Measurements from ENCODE around the gene PDZD4. TPM values are rescaled to one million over a fixed set of nuclear protein-coding genes. Genes with fewer than 3 reads are reported as not detected.

The PDZD4 gene
- total and polyA plus RNA-seq, 2 of the 4 experiments (the other 2 are of a cell fraction), result under 0.01 to 0.38 TPM

DNA sequence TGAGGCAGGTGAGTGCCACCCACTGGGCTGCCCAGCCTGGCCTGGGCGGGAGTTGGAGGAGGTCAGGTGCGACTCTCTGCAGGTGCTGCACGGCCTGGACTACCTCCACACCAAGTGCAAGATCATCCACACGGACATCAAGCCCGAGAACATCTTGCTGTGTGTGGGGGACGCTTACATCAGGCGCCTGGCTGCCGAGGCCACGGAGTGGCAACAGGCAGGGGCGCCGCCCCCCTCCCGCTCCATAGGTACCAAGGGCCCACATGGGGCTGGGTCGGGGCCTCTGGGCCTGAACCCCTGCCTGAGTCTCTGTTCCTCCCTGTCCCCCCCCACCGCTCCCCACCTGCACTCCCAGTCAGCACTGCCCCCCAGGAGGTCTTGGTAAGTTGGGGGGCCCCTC lies 47.5 kb downstream of the PDZD4 start:
- Histone ChIP-seq H4K20me1 (ENCODE audit: insufficient read depth, low read length) (no peaks in the 10 kb centered on the region), H3K4me1 (ENCODE audit: control insufficient read depth, insufficient read depth, low read length) (no peaks in the 10 kb centered on the region), H3K4me3 (ENCODE audit: insufficient read depth, low read depth, low read length) (no peak overlapping the region), H3K9me1 (ENCODE audit: insufficient read depth, low read length) (no peaks in the 10 kb centered on the region), H2AFZ (replicated peaks; ENCODE audit: low read length, poor library complexity) (no peak overlapping the region), H3K27ac (ENCODE audit: insufficient read depth, low read length) (no peak overlapping the region), H2BK20ac (ENCODE audit: low read depth, low read length) (no peak overlapping the region), H3K36me3 (ENCODE audit: control insufficient read depth, insufficient read depth, low read length) (peaks cover 11% of the 10 kb centered on the region; the same call in 1 of the 2 replicates), H3K23ac (ENCODE audit: low read depth, low read length) (no peak overlapping the region), H2AK5ac (ENCODE audit: low read depth, low read length) (no peak overlapping the region), H3K4ac (ENCODE audit: low read depth, low read length) (no peak overlapping the region), H3K4me2 (ENCODE audit: low read depth, low read length) (no peak overlapping the region), H4K8ac (ENCODE audit: low read depth in 2 of 2, low read length in 2 of 2) (no peak overlapping the region), H2BK15ac (ENCODE audit: low read depth, low read length) (no peak overlapping the region), H3K9ac (ENCODE audit: low read depth, low read length) (no peak overlapping the region), H2AK9ac (replicated peaks; ENCODE audit: low read depth, low read length, poor library complexity) (peak overlapping the region; percentile 65), H3K14ac (replicated peaks; ENCODE audit: low read depth, low read length) (no peak overlapping the region), H2BK120ac (ENCODE audit: low read depth, low read length) (no peak overlapping the region), H3K18ac (ENCODE audit: low read depth, low read length) (no peak overlapping the region), H3K79me1 (ENCODE audit: low read depth in 1 of 2, low read length in 2 of 2) (no peaks in the 10 kb centered on the region), H3K27me3 (ENCODE audit: control insufficient read depth, insufficient read depth, low read length) (no peaks in the 10 kb centered on the region), H3K56ac (ENCODE audit: extremely low read depth, insufficient read depth, low read length) (no peak overlapping the region), H3K9me3 (ENCODE audit: control insufficient read depth, insufficient read depth, low read length) (no peaks in the 10 kb centered on the region; the same call in 1 of the 2 replicates), H4K91ac (ENCODE audit: insufficient read depth, low read depth, low read length) (no peak overlapping the region), H4K5ac (ENCODE audit: low read depth, low read length) (no peak overlapping the region), H2BK5ac (ENCODE audit: low read depth, low read length, poor library complexity, severe bottlenecking) (no peak overlapping the region)
- intact Hi-C loops (cut with micrococcal nuclease), result no loop called here
- ATAC-seq (ENCODE audit: low read depth) (no peak), DNase-seq (no peak)
- in situ Hi-C loops (cut with MboI; ENCODE audit: low sequenced_read_pairs), result no loop called here
- no peak for TF ChIP-seq RCOR1 (IDR thresholded peaks at IDR 0.05; ENCODE audit: insufficient replicate concordance, low read length)
- TF ChIP-seq CEBPB (IDR thresholded peaks at IDR 0.05; ENCODE audit: low read depth, low read length), result no peak
- no peak for TF ChIP-seq NFE2L2 (IDR thresholded peaks at IDR 0.05; ENCODE audit: low read depth, low read length)
- TF ChIP-seq, protein P1, sequence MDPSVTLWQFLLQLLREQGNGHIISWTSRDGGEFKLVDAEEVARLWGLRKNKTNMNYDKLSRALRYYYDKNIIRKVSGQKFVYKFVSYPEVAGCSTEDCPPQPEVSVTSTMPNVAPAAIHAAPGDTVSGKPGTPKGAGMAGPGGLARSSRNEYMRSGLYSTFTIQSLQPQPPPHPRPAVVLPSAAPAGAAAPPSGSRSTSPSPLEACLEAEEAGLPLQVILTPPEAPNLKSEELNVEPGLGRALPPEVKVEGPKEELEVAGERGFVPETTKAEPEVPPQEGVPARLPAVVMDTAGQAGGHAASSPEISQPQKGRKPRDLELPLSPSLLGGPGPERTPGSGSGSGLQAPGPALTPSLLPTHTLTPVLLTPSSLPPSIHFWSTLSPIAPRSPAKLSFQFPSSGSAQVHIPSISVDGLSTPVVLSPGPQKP (IDR thresholded peaks at IDR 0.05; ENCODE audit: borderline replicate concordance, low read depth, low read length), result no peak
- TF ChIP-seq SMC3 (IDR thresholded peaks at IDR 0.05; ENCODE audit: low read depth, low read length), result no peak
- TF ChIP-seq, protein P2, sequence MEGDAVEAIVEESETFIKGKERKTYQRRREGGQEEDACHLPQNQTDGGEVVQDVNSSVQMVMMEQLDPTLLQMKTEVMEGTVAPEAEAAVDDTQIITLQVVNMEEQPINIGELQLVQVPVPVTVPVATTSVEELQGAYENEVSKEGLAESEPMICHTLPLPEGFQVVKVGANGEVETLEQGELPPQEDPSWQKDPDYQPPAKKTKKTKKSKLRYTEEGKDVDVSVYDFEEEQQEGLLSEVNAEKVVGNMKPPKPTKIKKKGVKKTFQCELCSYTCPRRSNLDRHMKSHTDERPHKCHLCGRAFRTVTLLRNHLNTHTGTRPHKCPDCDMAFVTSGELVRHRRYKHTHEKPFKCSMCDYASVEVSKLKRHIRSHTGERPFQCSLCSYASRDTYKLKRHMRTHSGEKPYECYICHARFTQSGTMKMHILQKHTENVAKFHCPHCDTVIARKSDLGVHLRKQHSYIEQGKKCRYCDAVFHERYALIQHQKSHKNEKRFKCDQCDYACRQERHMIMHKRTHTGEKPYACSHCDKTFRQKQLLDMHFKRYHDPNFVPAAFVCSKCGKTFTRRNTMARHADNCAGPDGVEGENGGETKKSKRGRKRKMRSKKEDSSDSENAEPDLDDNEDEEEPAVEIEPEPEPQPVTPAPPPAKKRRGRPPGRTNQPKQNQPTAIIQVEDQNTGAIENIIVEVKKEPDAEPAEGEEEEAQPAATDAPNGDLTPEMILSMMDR (conservative IDR thresholded peaks at IDR 0.05; ENCODE audit: low read depth, low read length), result no peak
- no peak for TF ChIP-seq MAFK (IDR thresholded peaks at IDR 0.05; ENCODE audit: low read depth, low read length)
- TF ChIP-seq CHD1 (IDR thresholded peaks at IDR 0.05; ENCODE audit: low read depth, low read length), result no peak
- TF ChIP-seq POLR2A (IDR thresholded peaks at IDR 0.05; ENCODE audit: low read depth, low read length), result no peak
- TF ChIP-seq BHLHE40 (IDR thresholded peaks at IDR 0.05; ENCODE audit: low read depth, low read length), result no peak
- no peak for TF ChIP-seq MXI1 (IDR thresholded peaks at IDR 0.05; ENCODE audit: borderline replicate concordance, low read depth, low read length)
- no peak for TF ChIP-seq RFX5 (IDR thresholded peaks at IDR 0.05; ENCODE audit: low read depth, low read length)
- no TSS peak for BruUV-seq (replicated peaks)
- dilution Hi-C loops (cut with HindIII; ENCODE audit: low sequenced_read_pairs, unreplicated experiment), result no loop called here
- WGBS, 2 experiments (ENCODE audit: extremely low coverage in 2 of 2, insufficient read length in 1 of 2), result 86% methylated on average over 1 of the region's 14 CpGs; no CpG with 5 or more reads in 1 of the 2 experiments
- ChIA-PET POLR2A (ENCODE audit: unreplicated experiment) (no interaction called here), CTCF (no interaction called here)

All from IMR-90 (cell line).